Gastrocnemius medialis (tissue), 4 donors: ENCODE data around the gene ZDHHC7. TPM values are rescaled to one million over a fixed set of nuclear protein-coding genes. Genes with fewer than 3 reads are reported as not detected.

ENCODE experiments used
- ATAC-seq, 2 donors: fragments of 150-250 bp; one replicate each; pipeline ENCODE4 v1.9.1; 2016
- DNase-seq, 2 donors: peaks; one replicate each; pipeline ENCODE4 v3.0.0-alpha.2; 2019
- H3K27ac ChIP-seq, 4 donors: fragments of 200-600 bp; sonication (generic); 1 replicate in 1 of 4; 2 replicates in 3 of 4; pipeline ENCODE4 v1.5.1; 2016 to 2018; ENCODE audit warnings: mild to moderate bottlenecking in 2 of 4, moderate library complexity in 1 of 4
- H3K27me3 ChIP-seq, 3 donors: fragments of 200-600 bp; sonication (generic) in 2 of 3; 1 replicate in 1 of 3; 2 replicates in 2 of 3; pipeline versions ENCODE4 v1.5.1 to v1.6.0; 2016 to 2019; ENCODE audit warnings: mild to moderate bottlenecking in 1 of 3, moderate library complexity in 1 of 3
- H3K36me3 ChIP-seq, 2 donors: fragments of 200-600 bp; sonication (generic) in 1 of 2; one replicate each; pipeline ENCODE4 v1.5.1; 2017 to 2018
- H3K4me1 ChIP-seq, 2 donors: fragments of 200-600 bp; sonication (generic) in 1 of 2; one replicate each; pipeline ENCODE4 v1.5.1; 2016 to 2017; ENCODE audit warnings: mild to moderate bottlenecking in 2 of 2
- H3K4me3 ChIP-seq, 4 donors: fragments of 200-600 bp; sonication (generic) in 3 of 4; 1 replicate in 1 of 4; 2 replicates in 3 of 4; pipeline ENCODE4 v1.5.1; 2016 to 2019; ENCODE audit warnings: mild to moderate bottlenecking in 2 of 4
- H3K9me3 ChIP-seq, 3 donors: fragments of 200-600 bp; sonication (generic) in 2 of 3; 1 replicate in 1 of 3; 2 replicates in 2 of 3; pipeline ENCODE4 v1.5.1; 2016 to 2019
- CTCF ChIP-seq, 5 experiments: fragments of 450-650 bp in 3 of 5; fragments of 200-600 bp in 2 of 5; sonication (generic) in 2 of 5; IDR thresholded peaks in 4 of 5; conservative IDR thresholded peaks in 1 of 5; 1 replicate in 4 of 5; 2 replicates in 1 of 5; pipeline ENCODE4 v1.5.1; 2016 to 2019; ENCODE audit warnings: antibody characterized with exemption in 5 of 5, mild to moderate bottlenecking in 3 of 5, moderate library complexity in 3 of 5
- POLR2A ChIP-seq, 2 donors: fragments of 450-650 bp; IDR thresholded peaks; one replicate each; pipeline ENCODE4 v1.6.1; 2017; ENCODE audit warnings: antibody characterized with exemption in 2 of 2, mild to moderate bottlenecking in 2 of 2, moderate library complexity in 2 of 2
- in situ Hi-C, 4 donors: fragments of 200-750 bp; cut with MboI; loops; one replicate each; pipeline versions ENCODE4 v1.15.0 to v1.8.0; 2017; ENCODE audit warnings: low sequenced_read_pairs in 4 of 4
- intact Hi-C: fragments of 100-400 bp; cut with DNase I; formaldehyde crosslinking; loops from one replicate; pipeline ENCODE4 v1.15.1; 2023; ENCODE audit warnings: low total_unique reads
- total RNA-seq, 4 donors: library from RNA; depleted of rRNA; stranded (reverse); fragments of >200 nt; gene quantifications; one replicate each; pipeline versions ENCODE4 v1.1.0 to v1.2.3, GENCODE V29; 2016

Gene ZDHHC7
- total RNA-seq, 4 donors from 2014 or later, result 55.0 to 93.5 (median 68.4) TPM

- peaks cover 13 to 27% of the 10 kb centered on the region in 2 donors for H3K4me1 ChIP-seq
- H3K36me3 ChIP-seq, result peaks cover 0 to 54% of the 10 kb centered on the region in 2 donors
- in situ Hi-C loops, result loop anchor here in 1 of 4 donors (25.0 kb wide), 1 partner anchor 467 kb away; the partner anchor contains the start of gene MEAK7
- no peak for DNase-seq
- TF ChIP-seq POLR2A (IDR thresholded peaks at IDR 0.05) (no peak), CTCF (IDR thresholded peaks at IDR 0.05 in 4 of 5, conservative IDR thresholded peaks at IDR 0.05 in 1 of 5) (no peak)
- H3K4me3 ChIP-seq, result no peak overlapping the region
- H3K27ac ChIP-seq, result no peak overlapping the region
- no peak for ATAC-seq
- H3K27me3 ChIP-seq, result no peaks in the 10 kb centered on the region
- no peaks in the 10 kb centered on the region for H3K9me3 ChIP-seq
- intact Hi-C loops, result no loop called here
Observed at GRCh38 chr16:84979516-84979915, 31.8 kb downstream of the ZDHHC7 start.

- Histone ChIP-seq H3K4me3 (no peak overlapping the region), H3K36me3 (peaks cover 0 to 56% of the 10 kb centered on the region in 2 donors), H3K4me1 (peaks cover 9 to 18% of the 10 kb centered on the region in 2 donors), H3K27me3 (no peaks in the 10 kb centered on the region), H3K27ac (peak overlapping the region in 1 of 4 donors; percentile 38), H3K9me3 (no peaks in the 10 kb centered on the region)
- intact Hi-C loops, result no loop called here
- ATAC-seq (no peak), DNase-seq (peak in 1 of 2 donors; percentile 52)
- TF ChIP-seq CTCF (IDR thresholded peaks at IDR 0.05 in 4 of 5, conservative IDR thresholded peaks at IDR 0.05 in 1 of 5), result no peak
- TF ChIP-seq POLR2A (IDR thresholded peaks at IDR 0.05), result no peak
- in situ Hi-C loops, result loop anchor here in 1 of 4 donors (25.0 kb wide), 1 partner anchor 465 kb away; the partner anchor contains the start of gene MEAK7
Observed at GRCh38 chr16:84976644-84977400, 34.5 kb downstream of the ZDHHC7 start.

- in situ Hi-C loops (loop anchor here in 1 of 4 donors (25.0 kb wide), 1 partner anchor 463 kb away; the partner anchor contains the start of gene MEAK7), intact Hi-C loops (no loop called here)
- Histone ChIP-seq H3K27ac (no peak overlapping the region), H3K4me1 (peaks cover 9 to 18% of the 10 kb centered on the region in 2 donors), H3K9me3 (no peaks in the 10 kb centered on the region), H3K36me3 (peaks cover 0 to 44% of the 10 kb centered on the region in 2 donors), H3K4me3 (no peak overlapping the region), H3K27me3 (no peaks in the 10 kb centered on the region)
- no peak for TF ChIP-seq POLR2A (IDR thresholded peaks at IDR 0.05)
- TF ChIP-seq CTCF (IDR thresholded peaks at IDR 0.05 in 4 of 5, conservative IDR thresholded peaks at IDR 0.05 in 1 of 5), result no peak
- ATAC-seq, result no peak
- no peak for DNase-seq
Observed at GRCh38 chr16:84975522-84975921, 35.8 kb downstream of the ZDHHC7 start.

GRCh38 chr16:84975066-84975465 lies 36.3 kb downstream of the ZDHHC7 start:
- Histone ChIP-seq H3K36me3 (peaks cover 0 to 44% of the 10 kb centered on the region in 2 donors), H3K4me1 (peaks cover 9 to 18% of the 10 kb centered on the region in 2 donors)
- in situ Hi-C loops, result loop anchor here in 1 of 4 donors (25.0 kb wide), 1 partner anchor 463 kb away; the partner anchor contains the start of gene MEAK7

More at GRCh38 chr16:84975066-84975465, 36.3 kb downstream of the ZDHHC7 start:
- no peak overlapping the region for H3K27ac ChIP-seq
- H3K9me3 ChIP-seq, result no peaks in the 10 kb centered on the region
- ATAC-seq (no peak), DNase-seq (no peak)
- H3K27me3 ChIP-seq, result no peaks in the 10 kb centered on the region
- intact Hi-C loops, result no loop called here
- TF ChIP-seq CTCF (IDR thresholded peaks at IDR 0.05 in 4 of 5, conservative IDR thresholded peaks at IDR 0.05 in 1 of 5), result no peak
- TF ChIP-seq POLR2A (IDR thresholded peaks at IDR 0.05), result no peak
- no peak overlapping the region for H3K4me3 ChIP-seq
